GM10847 (cell line): ENCODE results near the gene BLTP3A.

ENCODE experiments used
- POLR2A ChIP-seq: IDR thresholded peaks from 2 replicates; pipeline ENCODE4 v1.6.1; 2011; ENCODE audit not compliant: insufficient read length; ENCODE audit errors: extremely low read depth

Gene BLTP3A

GRCh38 chr6:34819571-34820480, 27.9 kb downstream of the BLTP3A start:
- no peak for TF ChIP-seq POLR2A

GRCh38 chr6:34829137-34829536, 37.3 kb downstream of the BLTP3A start:
- no peak for TF ChIP-seq POLR2A

- TF ChIP-seq POLR2A = no peak
Observed at GRCh38 chr6:34832942-34833341, 41.1 kb downstream of the BLTP3A start.

GRCh38 chr6:34834789-34835518, 43.1 kb downstream of the BLTP3A start:
- no peak for TF ChIP-seq POLR2A

- no peak for TF ChIP-seq POLR2A
Observed at GRCh38 chr6:34836008-34836407, 44.1 kb downstream of the BLTP3A start.

- no peak for TF ChIP-seq POLR2A
Observed at GRCh38 chr6:34836451-34836850, 44.6 kb downstream of the BLTP3A start.

- TF ChIP-seq POLR2A = no peak
Observed at GRCh38 chr6:34837528-34837927, 45.6 kb downstream of the BLTP3A start.

GRCh38 chr6:34839666-34840352, 47.9 kb downstream of the BLTP3A start:
- no peak for TF ChIP-seq POLR2A
